ENCODE results near the gene WDFY2.

The WDFY2 gene

DNA sequence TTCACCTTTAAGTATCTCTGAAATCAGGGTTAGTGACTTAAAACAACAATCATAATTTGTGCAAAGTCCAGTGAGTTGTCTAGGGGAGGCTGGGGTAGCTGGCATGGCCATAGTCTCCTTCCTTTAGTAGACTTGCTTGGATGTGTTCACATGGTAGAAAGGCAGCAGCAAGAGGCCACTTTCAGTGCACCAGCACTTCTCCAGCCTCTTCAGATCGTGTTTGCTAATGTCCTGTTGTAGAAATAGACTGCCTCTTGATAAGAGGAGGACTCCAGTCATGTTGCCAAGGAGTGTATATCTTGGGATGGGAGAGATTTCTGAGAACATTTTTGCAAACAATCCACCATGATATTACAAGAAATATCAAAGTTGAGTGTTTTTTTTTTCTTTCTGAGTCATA lies 22.9 kb downstream of the WDFY2 start:
- no peak for TF ChIP-seq CTCF (IDR thresholded peaks at IDR 0.05)
- H3K4me3 ChIP-seq = no peak overlapping the region
- DNase-seq = no peak
- intact Hi-C loops (cut with DNase I; ENCODE audit: low total_unique reads) = no loop called here
- no peaks in the 10 kb centered on the region for H3K27me3 ChIP-seq
- H3K27ac ChIP-seq = no peak overlapping the region
- no peaks in the 10 kb centered on the region for H3K36me3 ChIP-seq
- H3K4me1 ChIP-seq = peaks cover 0 to 18% (median 0%) of the 10 kb centered on the region in 4 donors
- H3K9me3 ChIP-seq = no peaks in the 10 kb centered on the region

GRCh38 chr13:51608857-51609406 lies 24.7 kb downstream of the WDFY2 start:
- Histone ChIP-seq H3K27ac (no peak overlapping the region), H3K27me3 (no peaks in the 10 kb centered on the region), H3K36me3 (no peaks in the 10 kb centered on the region), H3K4me3 (no peak overlapping the region), H3K4me1 (peaks cover 0 to 31% (median 0%) of the 10 kb centered on the region in 4 donors), H3K9me3 (no peaks in the 10 kb centered on the region)
- intact Hi-C loops (cut with DNase I; ENCODE audit: low total_unique reads) = no loop called here
- DNase-seq = no peak
- no peak for TF ChIP-seq CTCF (IDR thresholded peaks at IDR 0.05)

DNA sequence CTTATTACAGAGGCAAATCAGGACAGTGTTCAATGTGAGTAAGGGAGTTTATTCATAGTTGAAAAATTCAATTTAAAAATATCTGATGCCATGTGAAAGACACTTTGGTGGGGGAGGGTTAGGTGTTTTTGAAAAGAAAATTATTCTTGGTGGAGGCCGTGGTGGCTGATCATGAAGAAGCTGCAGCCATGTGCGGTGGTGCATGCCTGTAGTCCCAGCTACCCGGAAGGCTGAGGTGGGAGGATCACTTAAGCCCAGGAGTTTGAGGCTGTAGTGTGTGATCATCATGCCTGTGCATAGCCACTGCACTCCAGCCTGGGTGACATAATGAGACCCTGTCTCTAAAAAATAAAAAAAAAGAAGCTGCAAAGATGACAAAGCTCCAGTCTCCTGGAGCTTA lies 28.6 kb downstream of the WDFY2 start:
- H3K27me3 ChIP-seq = no peaks in the 10 kb centered on the region
- intact Hi-C loops (cut with DNase I; ENCODE audit: low total_unique reads) = no loop called here
- no peak overlapping the region for H3K4me3 ChIP-seq
- no peak for TF ChIP-seq CTCF (IDR thresholded peaks at IDR 0.05)
- H3K36me3 ChIP-seq = no peaks in the 10 kb centered on the region
- no peak for DNase-seq
- H3K27ac ChIP-seq = no peak overlapping the region
- peaks cover 0 to 25% (median 2%) of the 10 kb centered on the region in 4 donors for H3K4me1 ChIP-seq
- H3K9me3 ChIP-seq = no peaks in the 10 kb centered on the region

DNA sequence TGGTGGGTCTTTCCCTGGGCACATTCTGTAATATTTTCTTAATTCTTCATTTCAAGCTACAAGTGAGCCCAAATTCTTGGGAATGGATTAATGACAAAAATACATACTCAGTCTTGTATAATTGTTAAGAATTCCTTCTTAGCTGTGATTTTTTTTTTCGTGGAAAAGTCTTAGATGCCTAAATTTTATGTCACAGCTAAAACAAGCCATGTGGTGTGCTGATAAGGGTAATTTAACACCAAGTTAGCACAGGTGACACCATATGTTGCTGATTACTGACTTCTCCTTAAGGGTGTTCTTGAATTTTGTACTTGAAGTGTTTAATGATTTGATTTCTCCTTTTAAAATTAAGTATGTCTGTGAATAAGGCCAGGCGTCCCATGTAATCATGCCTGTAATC lies 29.3 kb downstream of the WDFY2 start:
- Histone ChIP-seq H3K27me3 (no peaks in the 10 kb centered on the region), H3K9me3 (no peaks in the 10 kb centered on the region), H3K4me3 (no peak overlapping the region), H3K36me3 (no peaks in the 10 kb centered on the region), H3K4me1 (peaks cover 0 to 28% (median 2%) of the 10 kb centered on the region in 4 donors), H3K27ac (no peak overlapping the region)
- DNase-seq = no peak
- intact Hi-C loops (cut with DNase I; ENCODE audit: low total_unique reads) = no loop called here
- no peak for TF ChIP-seq CTCF (IDR thresholded peaks at IDR 0.05)

DNA sequence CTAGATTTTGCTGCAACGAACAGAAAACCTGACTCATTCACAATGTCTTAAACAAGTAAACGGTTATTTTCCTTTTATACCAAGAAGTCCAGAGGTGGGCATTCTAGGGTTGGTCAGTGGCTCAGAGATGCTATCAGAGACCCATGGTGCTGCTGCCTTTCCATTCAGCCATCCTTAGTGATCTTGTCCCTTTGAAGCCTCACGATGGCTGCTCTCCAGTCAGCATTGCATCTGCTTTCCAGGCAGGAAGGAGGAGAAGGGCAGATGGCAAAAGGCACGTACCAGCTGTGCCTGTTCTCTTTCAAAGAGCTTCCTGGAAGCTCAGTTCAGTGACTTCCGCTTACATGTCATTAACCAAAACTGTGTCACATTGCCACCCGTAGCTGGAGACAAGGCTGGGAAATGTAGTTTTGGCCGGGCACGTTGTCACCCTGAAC lies 30.1 kb downstream of the WDFY2 start:
- Histone ChIP-seq H3K4me1 (peaks cover 0 to 36% (median 4%) of the 10 kb centered on the region in 4 donors), H3K9me3 (no peaks in the 10 kb centered on the region), H3K4me3 (no peak overlapping the region), H3K36me3 (no peaks in the 10 kb centered on the region), H3K27me3 (no peaks in the 10 kb centered on the region), H3K27ac (no peak overlapping the region)
- no peak for TF ChIP-seq CTCF (IDR thresholded peaks at IDR 0.05)
- DNase-seq = no peak
- intact Hi-C loops (cut with DNase I; ENCODE audit: low total_unique reads) = no loop called here

- DNase-seq = no peak
- intact Hi-C loops (cut with DNase I; ENCODE audit: low total_unique reads) = no loop called here
- H3K4me1 ChIP-seq = peaks cover 0 to 40% (median 9%) of the 10 kb centered on the region in 4 donors
- no peaks in the 10 kb centered on the region for H3K36me3 ChIP-seq
- H3K27me3 ChIP-seq = no peaks in the 10 kb centered on the region
- H3K9me3 ChIP-seq = no peaks in the 10 kb centered on the region
- no peak for TF ChIP-seq CTCF (IDR thresholded peaks at IDR 0.05)
- H3K27ac ChIP-seq = no peak overlapping the region
- H3K4me3 ChIP-seq = no peak overlapping the region
Observed at GRCh38 chr13:51618626-51619025, 34.4 kb downstream of the WDFY2 start.

Data from tibial artery (tissue), 4 donors.